Activated CD4-positive, alpha-beta memory T cell treated with anti-CD3 and anti-CD28 coated beads, Interleukin-2, amount 10 ng/mL, durations not matched to agents 7 days and 5 days (primary cell): ENCODE measurements around the gene NCAPG2. TPM values are rescaled to one million over a fixed set of nuclear protein-coding genes. Genes with fewer than 3 reads are reported as not detected.
A peak's percentile ranks its signal among the peaks of the same experiment; 100 is the strongest.

Experiments
- CTCF ChIA-PET: fragments of 350-600 bp; sonication (Branson Sonifier 250); formaldehyde crosslinking; loops from one replicate; lab custom pipeline; 2021; ENCODE audit warnings: antibody characterized with exemption, inconsistent platforms; lab: Charles Lee
- POLR2A ChIA-PET: fragments of 350-600 bp; sonication (Branson Sonifier 250); formaldehyde crosslinking; loops from one replicate; lab custom pipeline; 2021; ENCODE audit warnings: antibody characterized with exemption; lab: Charles Lee
- DNase-seq: peaks from one replicate; pipeline ENCODE4 v3.0.0-alpha.2; 2020
- H3K27ac Mint-ChIP-seq: one replicate; pipeline ENCODE4 v1.8.0; 2021; ENCODE audit warnings: mild to moderate bottlenecking, mixed read lengths
- H3K27me3 Mint-ChIP-seq: one replicate; pipeline ENCODE4 v1.8.0; 2021; ENCODE audit warnings: mixed read lengths
- H3K36me3 Mint-ChIP-seq: one replicate; pipeline ENCODE4 v1.8.0; 2021; ENCODE audit warnings: low read depth, mixed read lengths
- H3K4me1 Mint-ChIP-seq: one replicate; pipeline ENCODE4 v1.8.0; 2021; ENCODE audit warnings: mixed read lengths
- H3K4me3 Mint-ChIP-seq: one replicate; pipeline ENCODE4 v1.8.0; 2021; ENCODE audit warnings: mild to moderate bottlenecking, mixed read lengths
- H3K9me3 Mint-ChIP-seq: one replicate; pipeline ENCODE4 v1.8.0; 2021; ENCODE audit warnings: mixed read lengths
- total RNA-seq, 2 experiments: library from RNA; stranded (reverse); gene quantifications; one replicate each; pipeline ENCODE4 v1.2.3, GENCODE V29; 2021

NCAPG2 gene, protein sequence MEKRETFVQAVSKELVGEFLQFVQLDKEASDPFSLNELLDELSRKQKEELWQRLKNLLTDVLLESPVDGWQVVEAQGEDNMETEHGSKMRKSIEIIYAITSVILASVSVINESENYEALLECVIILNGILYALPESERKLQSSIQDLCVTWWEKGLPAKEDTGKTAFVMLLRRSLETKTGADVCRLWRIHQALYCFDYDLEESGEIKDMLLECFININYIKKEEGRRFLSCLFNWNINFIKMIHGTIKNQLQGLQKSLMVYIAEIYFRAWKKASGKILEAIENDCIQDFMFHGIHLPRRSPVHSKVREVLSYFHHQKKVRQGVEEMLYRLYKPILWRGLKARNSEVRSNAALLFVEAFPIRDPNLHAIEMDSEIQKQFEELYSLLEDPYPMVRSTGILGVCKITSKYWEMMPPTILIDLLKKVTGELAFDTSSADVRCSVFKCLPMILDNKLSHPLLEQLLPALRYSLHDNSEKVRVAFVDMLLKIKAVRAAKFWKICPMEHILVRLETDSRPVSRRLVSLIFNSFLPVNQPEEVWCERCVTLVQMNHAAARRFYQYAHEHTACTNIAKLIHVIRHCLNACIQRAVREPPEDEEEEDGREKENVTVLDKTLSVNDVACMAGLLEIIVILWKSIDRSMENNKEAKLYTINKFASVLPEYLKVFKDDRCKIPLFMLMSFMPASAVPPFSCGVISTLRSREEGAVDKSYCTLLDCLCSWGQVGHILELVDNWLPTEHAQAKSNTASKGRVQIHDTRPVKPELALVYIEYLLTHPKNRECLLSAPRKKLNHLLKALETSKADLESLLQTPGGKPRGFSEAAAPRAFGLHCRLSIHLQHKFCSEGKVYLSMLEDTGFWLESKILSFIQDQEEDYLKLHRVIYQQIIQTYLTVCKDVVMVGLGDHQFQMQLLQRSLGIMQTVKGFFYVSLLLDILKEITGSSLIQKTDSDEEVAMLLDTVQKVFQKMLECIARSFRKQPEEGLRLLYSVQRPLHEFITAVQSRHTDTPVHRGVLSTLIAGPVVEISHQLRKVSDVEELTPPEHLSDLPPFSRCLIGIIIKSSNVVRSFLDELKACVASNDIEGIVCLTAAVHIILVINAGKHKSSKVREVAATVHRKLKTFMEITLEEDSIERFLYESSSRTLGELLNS
- 100 to 1,000 TPM; 151 TPM for total RNA-seq

- POLR2A ChIA-PET: interaction anchor here (0.7 to 3.3 kb wide), 36 partner anchors 8 to 1566 kb away, joined by 3 to 31 read pairs (median 4); partner anchors contain the start of genes DYNC2I1, ESYT2 and UBE3C
- no peaks in the 10 kb centered on the region for H3K27me3 Mint-ChIP-seq
- peak within 1 kb of the TSS; percentile 87 for H3K27ac Mint-ChIP-seq
- H3K9me3 Mint-ChIP-seq: peaks cover 7% of the 10 kb centered on the region
- DNase-seq: peak; percentile 98
- CTCF ChIA-PET: interaction anchor here (0.7 to 2.3 kb wide), 8 partner anchors 10 to 272 kb away, joined by 3 to 17 read pairs (median 3); partner anchors contain the start of genes DYNC2I1 and ESYT2
- H3K4me1 Mint-ChIP-seq: peaks cover 53% of the 10 kb centered on the region
- peaks cover 48% of the 10 kb centered on the region for H3K36me3 Mint-ChIP-seq
- H3K4me3 Mint-ChIP-seq: peak within 1 kb of the TSS; percentile 93
Observed at GRCh38 chr7:158704524-158705233, at the start of gene NCAPG2. Gene NCAPG2 (minus strand): TSS chr7:158704804. CDS start chr7:158701899, 2,905 bp downstream.

GRCh38 chr7:158753900-158754299, 49.3 kb upstream of the NCAPG2 start:
- Mint-ChIP-seq H3K4me3 (no peak overlapping the region), H3K4me1 (peaks cover 8% of the 10 kb centered on the region), H3K9me3 (no peaks in the 10 kb centered on the region), H3K27me3 (no peaks in the 10 kb centered on the region), H3K27ac (no peak overlapping the region), H3K36me3 (peaks cover 56% of the 10 kb centered on the region)
- CTCF ChIA-PET: interaction anchor here (2.8 kb wide), 1 partner anchor 223 kb away, joined by 9 read pairs; no protein-coding TSS in a partner anchor
- DNase-seq: no peak
- POLR2A ChIA-PET: no interaction called here

- Mint-ChIP-seq H3K4me3 (no peak overlapping the region), H3K4me1 (no peaks in the 10 kb centered on the region), H3K9me3 (no peaks in the 10 kb centered on the region), H3K27me3 (no peaks in the 10 kb centered on the region), H3K36me3 (peaks cover 50% of the 10 kb centered on the region), H3K27ac (no peak overlapping the region)
- ChIA-PET POLR2A (no interaction called here), CTCF (no interaction called here)
- no peak for DNase-seq
Observed at GRCh38 chr7:158751751-158752150, 47.1 kb upstream of the NCAPG2 start.

GRCh38 chr7:158751199-158751598, 46.6 kb upstream of the NCAPG2 start:
- Mint-ChIP-seq H3K4me1 (no peaks in the 10 kb centered on the region), H3K9me3 (no peaks in the 10 kb centered on the region), H3K27me3 (no peaks in the 10 kb centered on the region), H3K36me3 (peaks cover 51% of the 10 kb centered on the region), H3K4me3 (no peak overlapping the region), H3K27ac (no peak overlapping the region)
- no peak for DNase-seq
- CTCF ChIA-PET: interaction anchor here (1.6 kb wide), 1 partner anchor 226 kb away, joined by 4 read pairs; no protein-coding TSS in a partner anchor
- POLR2A ChIA-PET: no interaction called here

GRCh38 chr7:158750702-158751101, 46.1 kb upstream of the NCAPG2 start:
- H3K36me3 Mint-ChIP-seq: peaks cover 51% of the 10 kb centered on the region
- H3K27ac Mint-ChIP-seq: no peak overlapping the region
- ChIA-PET CTCF (interaction anchor here (1.6 kb wide), 1 partner anchor 226 kb away, joined by 4 read pairs; no protein-coding TSS in a partner anchor), POLR2A (no interaction called here)
- H3K4me3 Mint-ChIP-seq: no peak overlapping the region
- no peaks in the 10 kb centered on the region for H3K9me3 Mint-ChIP-seq
- DNase-seq: no peak
- no peaks in the 10 kb centered on the region for H3K4me1 Mint-ChIP-seq
- H3K27me3 Mint-ChIP-seq: no peaks in the 10 kb centered on the region

DNA sequence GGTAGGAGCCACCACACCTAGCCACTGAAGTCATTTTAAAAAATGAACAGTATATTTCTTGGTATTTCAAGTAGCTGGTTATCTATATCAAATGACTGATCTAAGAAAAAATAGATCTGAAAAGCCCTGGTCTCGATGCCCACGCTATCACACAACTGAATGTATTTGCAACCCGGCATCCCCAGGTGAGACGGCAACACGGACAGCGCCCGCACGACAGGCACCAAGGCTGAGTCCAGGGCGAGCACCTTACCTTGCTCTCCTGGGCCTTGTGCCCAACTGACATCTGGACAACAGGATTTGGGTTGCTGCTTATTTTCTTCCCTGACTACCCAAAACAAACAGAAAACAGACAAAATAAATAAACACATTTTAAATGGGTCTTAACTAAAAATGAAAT, 44.8 kb upstream of the NCAPG2 start:
- no peak for DNase-seq
- CTCF ChIA-PET: no interaction called here
- Mint-ChIP-seq H3K36me3 (peaks cover 49% of the 10 kb centered on the region), H3K4me1 (no peaks in the 10 kb centered on the region), H3K9me3 (no peaks in the 10 kb centered on the region), H3K27me3 (no peaks in the 10 kb centered on the region), H3K4me3 (no peak overlapping the region), H3K27ac (no peak overlapping the region)
- POLR2A ChIA-PET: no interaction called here

DNA sequence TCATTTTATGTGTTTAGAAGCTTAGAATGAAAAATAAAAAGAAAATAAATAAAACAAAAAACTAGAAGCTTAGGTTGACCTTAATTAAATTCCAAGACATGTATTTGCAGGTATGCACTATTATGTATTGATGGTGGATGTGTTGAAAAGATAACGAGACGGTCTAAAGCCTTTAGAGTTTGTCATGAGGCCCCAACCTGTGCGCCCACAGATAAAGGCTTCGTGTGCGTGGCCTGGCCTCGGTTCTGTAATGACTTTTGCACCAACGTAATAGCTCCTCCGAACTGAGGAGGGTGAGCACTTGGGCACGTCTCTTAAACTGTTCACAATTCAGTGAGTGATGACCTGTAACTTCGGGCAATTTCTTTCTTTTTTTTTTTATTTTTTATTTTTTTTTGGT, 43.7 kb upstream of the NCAPG2 start:
- POLR2A ChIA-PET: no interaction called here
- Mint-ChIP-seq H3K4me1 (no peaks in the 10 kb centered on the region), H3K4me3 (no peak overlapping the region), H3K9me3 (no peaks in the 10 kb centered on the region), H3K27me3 (no peaks in the 10 kb centered on the region), H3K36me3 (peaks cover 53% of the 10 kb centered on the region), H3K27ac (no peak overlapping the region)
- CTCF ChIA-PET: no interaction called here
- DNase-seq: no peak

DNA sequence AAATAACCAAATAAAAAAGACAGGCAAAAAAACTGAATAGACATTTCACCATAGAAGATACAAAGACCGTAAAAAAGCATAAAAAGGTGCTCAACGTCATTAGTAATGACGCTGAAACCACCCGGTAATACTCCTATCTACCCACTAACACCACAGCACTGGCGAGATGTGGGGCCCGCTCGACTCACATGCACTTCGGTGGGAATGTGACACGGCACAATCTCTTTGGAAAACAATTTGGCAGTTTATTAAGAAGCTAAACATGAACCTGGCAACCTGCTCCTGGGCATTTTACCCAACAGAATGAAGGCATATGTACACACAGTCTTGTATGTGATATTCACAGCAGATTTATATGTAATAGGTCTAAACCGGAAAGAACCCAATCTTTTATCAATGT, 42.8 kb upstream of the NCAPG2 start:
- Mint-ChIP-seq H3K4me1 (no peaks in the 10 kb centered on the region), H3K27ac (no peak overlapping the region), H3K9me3 (no peaks in the 10 kb centered on the region), H3K27me3 (no peaks in the 10 kb centered on the region), H3K4me3 (no peak overlapping the region), H3K36me3 (peaks cover 60% of the 10 kb centered on the region)
- POLR2A ChIA-PET: no interaction called here
- CTCF ChIA-PET: no interaction called here
- no peak for DNase-seq

- H3K4me3 Mint-ChIP-seq: no peak overlapping the region
- ChIA-PET POLR2A (no interaction called here), CTCF (interaction anchor here (0.7 to 1.0 kb wide), 2 partner anchors 82 to 229 kb away, joined by 3 to 6 read pairs; partner anchors contain the start of gene ESYT2)
- H3K36me3 Mint-ChIP-seq: peaks cover 64% of the 10 kb centered on the region
- no peaks in the 10 kb centered on the region for H3K4me1 Mint-ChIP-seq
- no peak overlapping the region for H3K27ac Mint-ChIP-seq
- DNase-seq: no peak
- H3K27me3 Mint-ChIP-seq: no peaks in the 10 kb centered on the region
- no peaks in the 10 kb centered on the region for H3K9me3 Mint-ChIP-seq
Observed at GRCh38 chr7:158746957-158747356, 42.4 kb upstream of the NCAPG2 start.

DNA sequence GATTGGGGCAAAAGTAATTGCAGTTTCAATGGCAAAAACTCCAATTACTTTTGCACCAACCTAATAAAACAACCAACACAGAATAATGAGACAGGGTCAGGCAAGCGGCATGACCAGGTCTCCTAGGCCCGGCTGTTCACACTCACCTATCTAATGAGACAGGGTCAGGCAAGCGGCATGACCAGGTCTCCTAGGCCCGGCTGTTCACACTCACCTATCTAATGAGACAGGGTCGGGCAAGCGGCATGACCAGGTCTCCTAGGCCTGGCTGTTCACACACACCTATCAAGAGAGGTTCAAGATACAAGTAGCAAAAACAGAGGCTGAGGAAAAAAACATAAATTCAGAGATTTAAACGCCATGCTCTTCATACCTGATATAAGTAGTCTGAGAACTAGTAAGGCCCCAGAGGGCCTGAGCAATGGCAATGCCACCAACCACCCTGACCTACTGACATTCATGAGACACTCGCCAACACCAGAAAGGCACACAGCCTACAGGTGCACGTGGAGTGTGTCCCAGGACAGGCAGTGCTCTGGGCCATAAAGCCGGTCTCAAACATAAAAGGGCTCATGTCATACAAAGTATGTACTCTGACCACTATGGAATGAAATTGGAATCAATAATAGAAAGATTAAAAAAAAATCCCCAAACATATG, 40.6 kb upstream of the NCAPG2 start:
- Mint-ChIP-seq H3K27me3 (no peaks in the 10 kb centered on the region), H3K4me1 (no peaks in the 10 kb centered on the region), H3K27ac (no peak overlapping the region), H3K4me3 (no peak overlapping the region), H3K36me3 (peaks cover 81% of the 10 kb centered on the region), H3K9me3 (no peaks in the 10 kb centered on the region)
- POLR2A ChIA-PET: no interaction called here
- no peak for DNase-seq
- CTCF ChIA-PET: no interaction called here

GRCh38 chr7:158744070-158744469, 39.5 kb upstream of the NCAPG2 start:
- Mint-ChIP-seq H3K27me3 (no peaks in the 10 kb centered on the region), H3K4me1 (no peaks in the 10 kb centered on the region), H3K27ac (no peak overlapping the region), H3K4me3 (no peak overlapping the region), H3K9me3 (no peaks in the 10 kb centered on the region), H3K36me3 (peaks cover 80% of the 10 kb centered on the region)
- ChIA-PET POLR2A (no interaction called here), CTCF (no interaction called here)
- DNase-seq: no peak
